Activated CD8-positive, alpha-beta memory T cell treated with anti-CD3 and anti-CD28 coated beads, Interleukin-2, amount 50 U/mL, for 1 hour (primary cell): Measurements from ENCODE around the gene ZDHHC11.
"Not testable (repeated sequence)": the region's sequence is repeated elsewhere in the genome, so short reads cannot be mapped to it uniquely, and the experiment has no call there.

Source experiments
- DNase-seq: peaks from one replicate; pipeline ENCODE4 v3.0.0-alpha.2; 2020; ENCODE audit errors: extremely low read depth

The ZDHHC11 gene

GRCh38 chr5:775961-776861 is 74.6 kb downstream of the ZDHHC11 start:
- DNase-seq = no peak

GRCh38 chr5:775595-775960 is 75.2 kb downstream of the ZDHHC11 start:
- not testable (repeated sequence) for DNase-seq

- DNase-seq = not testable (repeated sequence)
Observed at GRCh38 chr5:774854-775505, 75.8 kb downstream of the ZDHHC11 start.

GRCh38 chr5:774304-774703 is 76.5 kb downstream of the ZDHHC11 start:
- not testable (repeated sequence) for DNase-seq

GRCh38 chr5:773517-774264 is 77.1 kb downstream of the ZDHHC11 start:
- DNase-seq = no peak

GRCh38 chr5:772931-773330 is 77.9 kb downstream of the ZDHHC11 start:
- DNase-seq = not testable (repeated sequence)

- DNase-seq = not testable (repeated sequence)
Observed at GRCh38 chr5:772547-772890, 78.3 kb downstream of the ZDHHC11 start.

- DNase-seq = not testable (repeated sequence)
Observed at GRCh38 chr5:771841-772546, 78.8 kb downstream of the ZDHHC11 start.

- DNase-seq = not testable (repeated sequence)
Observed at GRCh38 chr5:771087-771781, 79.6 kb downstream of the ZDHHC11 start.

- not testable (repeated sequence) for DNase-seq
Observed at GRCh38 chr5:770585-770984, 80.2 kb downstream of the ZDHHC11 start.

- DNase-seq = not testable (repeated sequence)
Observed at GRCh38 chr5:769485-770145, 81.2 kb downstream of the ZDHHC11 start.

GRCh38 chr5:766666-767431 is 83.9 kb downstream of the ZDHHC11 start:
- DNase-seq = no peak

GRCh38 chr5:765948-766631 is 84.7 kb downstream of the ZDHHC11 start:
- no peak for DNase-seq

- DNase-seq = no peak
Observed at GRCh38 chr5:763998-764781, 86.6 kb downstream of the ZDHHC11 start.

- DNase-seq = no peak
Observed at GRCh38 chr5:763397-763796, 87.4 kb downstream of the ZDHHC11 start.

- not testable (repeated sequence) for DNase-seq
Observed at GRCh38 chr5:762996-763395, 87.8 kb downstream of the ZDHHC11 start.

GRCh38 chr5:761854-762710 is 88.7 kb downstream of the ZDHHC11 start:
- DNase-seq = no peak
